ENCODE results near the gene DAB2IP.

DNA sequence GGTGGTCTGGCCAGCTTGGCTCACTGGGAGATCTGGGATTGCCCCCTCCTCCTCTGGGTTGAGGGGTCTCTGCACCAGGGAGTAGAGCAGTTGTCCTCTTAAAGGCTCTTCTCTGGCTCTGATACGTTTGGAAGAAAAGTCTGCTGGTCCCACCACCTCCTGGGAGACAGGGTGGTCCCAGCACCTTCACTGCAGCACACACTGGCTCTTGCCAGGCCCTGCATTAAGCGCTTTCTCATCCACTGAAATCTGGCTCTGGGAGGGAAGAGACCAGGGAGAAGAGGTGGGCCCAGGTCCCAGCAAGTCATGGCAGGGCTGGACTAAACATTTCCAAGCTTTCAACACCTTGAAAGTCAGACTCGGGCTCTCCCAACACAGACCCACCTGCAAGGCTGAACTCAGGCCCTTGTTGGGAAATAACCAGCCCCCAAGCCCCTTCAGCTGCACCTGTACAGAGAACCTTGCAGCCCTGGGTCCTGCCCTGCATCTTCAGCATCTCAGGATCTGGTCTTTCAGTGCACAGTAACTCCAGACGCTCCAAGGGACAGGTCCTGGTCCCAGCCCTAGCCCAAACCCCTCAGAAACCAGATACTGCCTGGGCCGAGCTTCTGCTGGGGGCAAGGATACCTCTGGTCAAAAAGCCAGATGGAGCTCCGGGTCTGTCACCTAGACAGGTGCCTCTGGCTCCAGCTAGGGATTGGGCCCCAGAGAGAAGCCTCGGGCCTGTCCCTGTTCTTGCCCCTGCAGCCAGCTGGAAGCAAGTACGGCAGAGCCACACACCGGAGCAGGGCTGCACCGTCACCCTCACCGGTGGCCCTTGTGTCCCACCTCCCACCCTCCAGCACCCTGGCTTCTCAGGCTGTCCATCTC, 134.5 kb downstream of the DAB2IP start:
- TF ChIP-seq ZNF384 (IDR thresholded peaks at IDR 0.05): no peak
- no peak for TF ChIP-seq SP1 (IDR thresholded peaks at IDR 0.05)
- TF ChIP-seq FOXK2 (IDR thresholded peaks at IDR 0.05): no peak
- TF ChIP-seq, protein P1, sequence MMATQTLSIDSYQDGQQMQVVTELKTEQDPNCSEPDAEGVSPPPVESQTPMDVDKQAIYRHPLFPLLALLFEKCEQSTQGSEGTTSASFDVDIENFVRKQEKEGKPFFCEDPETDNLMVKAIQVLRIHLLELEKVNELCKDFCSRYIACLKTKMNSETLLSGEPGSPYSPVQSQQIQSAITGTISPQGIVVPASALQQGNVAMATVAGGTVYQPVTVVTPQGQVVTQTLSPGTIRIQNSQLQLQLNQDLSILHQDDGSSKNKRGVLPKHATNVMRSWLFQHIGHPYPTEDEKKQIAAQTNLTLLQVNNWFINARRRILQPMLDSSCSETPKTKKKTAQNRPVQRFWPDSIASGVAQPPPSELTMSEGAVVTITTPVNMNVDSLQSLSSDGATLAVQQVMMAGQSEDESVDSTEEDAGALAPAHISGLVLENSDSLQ (IDR thresholded peaks at IDR 0.05): no peak
- TF ChIP-seq SUZ12 (IDR thresholded peaks at IDR 0.05): no peak
- no peak for TF ChIP-seq ARNT (IDR thresholded peaks at IDR 0.05)
- TF ChIP-seq L3MBTL2 (conservative IDR thresholded peaks at IDR 0.05): no peak
